A673 (cell line): ENCODE measurements around the gene TNIP1. TPM values are rescaled to one million over a fixed set of nuclear protein-coding genes. Genes with fewer than 3 reads are reported as not detected.
A peak's percentile ranks its signal among the peaks of the same experiment; 100 is the strongest.

Source experiments
- BruUV-seq: library from RNA; stranded (reverse); fragments of 400-500 nt; replicated peaks from 2 replicates; lab custom pipeline; 2021; lab: Mats Ljungman, UMichigan
- CTCF ChIA-PET: fragments of 300-600 bp; sonication (Branson Sonifier 250); formaldehyde crosslinking; loops from one replicate; lab custom pipeline; 2022; ENCODE audit warnings: antibody characterized with exemption; lab: Charles Lee
- POLR2A ChIA-PET: fragments of 300-600 bp; sonication (Branson Sonifier 250); formaldehyde crosslinking; loops from one replicate; lab custom pipeline; 2022; ENCODE audit warnings: antibody characterized with exemption; ENCODE audit not compliant: low non-redundant PET; lab: Charles Lee
- DNase-seq: peaks from one replicate; pipeline ENCODE4 v3.0.0-alpha.2; 2015; ENCODE audit warnings: low spot score
- H3K27ac ChIP-seq: fragments of 200-600 bp; sonication (generic); 2 replicates; pipeline ENCODE4 v1.5.1; 2016; ENCODE audit warnings: mixed run types, low read depth, mild to moderate bottlenecking, mixed read lengths, antibody characterized with exemption, low read length; ENCODE audit not compliant: poor library complexity, severe bottlenecking
- H3K27me3 ChIP-seq: fragments of 200-600 bp; sonication (generic); replicated peaks from 2 replicates; pipeline ENCODE4 v1.6.1; 2017; ENCODE audit warnings: mixed run types, low read depth, mild to moderate bottlenecking, mixed read lengths, antibody characterized with exemption, low read length; ENCODE audit not compliant: insufficient read depth, poor library complexity
- H3K36me3 ChIP-seq: fragments of 200-600 bp; sonication (generic); 2 replicates; pipeline ENCODE4 v1.6.1; 2016; ENCODE audit warnings: mixed run types, mild to moderate bottlenecking, mixed read lengths, antibody characterized with exemption, low read length; ENCODE audit not compliant: insufficient read depth, poor library complexity, severe bottlenecking
- H3K4me1 ChIP-seq: fragments of 200-600 bp; sonication (generic); 2 replicates; pipeline ENCODE4 v1.6.1; 2017; ENCODE audit warnings: mixed run types, mild to moderate bottlenecking, mixed read lengths, antibody characterized with exemption, low read length; ENCODE audit not compliant: insufficient read depth, poor library complexity, severe bottlenecking
- H3K4me3 ChIP-seq: fragments of 200-600 bp; sonication (generic); 2 replicates; pipeline ENCODE4 v1.5.1; 2016; ENCODE audit warnings: low read depth, mixed run types, mild to moderate bottlenecking, mixed read lengths, low read length; ENCODE audit not compliant: poor library complexity, severe bottlenecking
- H3K9me3 ChIP-seq: fragments of 200-600 bp; sonication (generic); 2 replicates; pipeline ENCODE4 v1.6.1; 2016; ENCODE audit warnings: mixed run types, low read depth, mild to moderate bottlenecking, mixed read lengths, antibody characterized with exemption, low read length; ENCODE audit not compliant: poor library complexity, severe bottlenecking
- EZH2 ChIP-seq: fragments of 200-600 bp; sonication (generic); IDR thresholded peaks from 2 replicates; pipeline ENCODE4 v1.6.1; 2017; ENCODE audit warnings: borderline replicate concordance, low read depth, mild to moderate bottlenecking, mixed read lengths, antibody characterized with exemption, low read length; ENCODE audit not compliant: poor library complexity, severe bottlenecking
- intact Hi-C: fragments of 100-400 bp; cut with micrococcal nuclease; formaldehyde crosslinking; loops from one replicate; pipeline ENCODE4 v1.10.0; 2022; ENCODE audit not compliant: unreplicated experiment
- total RNA-seq: library from RNA; stranded (reverse); gene quantifications from 2 replicates; pipeline ENCODE4 v1.2.3, GENCODE V29; 2021
- TF ChIP-seq, protein P1 (sequence below): fragments of 300-800, 200-600 bp; sonication (generic); conservative IDR thresholded peaks from 2 replicates; pipeline ENCODE4 v1.5.1; 2017; ENCODE audit warnings: low read depth, mild to moderate bottlenecking, antibody characterized with exemption, low read length, moderate library complexity, mixed read lengths

TNIP1 gene
- total RNA-seq, 1 experiment from 2014 or later, result 33.3 TPM

DNA sequence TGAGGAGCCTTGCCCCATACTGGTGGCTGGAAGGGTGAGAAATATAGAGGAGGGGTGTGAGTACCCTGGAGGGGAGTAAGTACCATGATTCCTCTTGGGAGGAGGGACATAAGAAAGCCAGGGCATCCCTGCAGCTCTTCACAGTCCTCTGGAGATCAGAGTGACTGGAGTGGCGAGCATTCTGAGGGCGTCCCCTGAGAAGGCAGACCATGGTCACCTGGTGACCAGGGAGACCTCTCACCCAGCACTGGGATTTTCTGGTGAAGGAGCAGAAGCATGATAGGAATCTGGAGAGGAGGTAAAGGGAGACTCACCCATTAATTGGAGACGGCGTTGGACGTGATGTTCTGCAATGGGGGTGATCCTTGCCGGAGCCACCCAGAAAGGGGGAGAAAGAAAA lies 88.1 kb downstream of the TNIP1 start:
- ChIA-PET CTCF (no interaction called here), POLR2A (no interaction called here)
- H3K4me1 ChIP-seq, result no peaks in the 10 kb centered on the region
- no peak overlapping the region for H3K4me3 ChIP-seq
- H3K36me3 ChIP-seq, result no peaks in the 10 kb centered on the region
- intact Hi-C loops, result no loop called here
- H3K27me3 ChIP-seq, result no peaks in the 10 kb centered on the region
- H3K27ac ChIP-seq, result no peak overlapping the region
- no peak for DNase-seq
- TF ChIP-seq, protein P1, sequence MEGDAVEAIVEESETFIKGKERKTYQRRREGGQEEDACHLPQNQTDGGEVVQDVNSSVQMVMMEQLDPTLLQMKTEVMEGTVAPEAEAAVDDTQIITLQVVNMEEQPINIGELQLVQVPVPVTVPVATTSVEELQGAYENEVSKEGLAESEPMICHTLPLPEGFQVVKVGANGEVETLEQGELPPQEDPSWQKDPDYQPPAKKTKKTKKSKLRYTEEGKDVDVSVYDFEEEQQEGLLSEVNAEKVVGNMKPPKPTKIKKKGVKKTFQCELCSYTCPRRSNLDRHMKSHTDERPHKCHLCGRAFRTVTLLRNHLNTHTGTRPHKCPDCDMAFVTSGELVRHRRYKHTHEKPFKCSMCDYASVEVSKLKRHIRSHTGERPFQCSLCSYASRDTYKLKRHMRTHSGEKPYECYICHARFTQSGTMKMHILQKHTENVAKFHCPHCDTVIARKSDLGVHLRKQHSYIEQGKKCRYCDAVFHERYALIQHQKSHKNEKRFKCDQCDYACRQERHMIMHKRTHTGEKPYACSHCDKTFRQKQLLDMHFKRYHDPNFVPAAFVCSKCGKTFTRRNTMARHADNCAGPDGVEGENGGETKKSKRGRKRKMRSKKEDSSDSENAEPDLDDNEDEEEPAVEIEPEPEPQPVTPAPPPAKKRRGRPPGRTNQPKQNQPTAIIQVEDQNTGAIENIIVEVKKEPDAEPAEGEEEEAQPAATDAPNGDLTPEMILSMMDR, result no peak
- no peak for TF ChIP-seq EZH2
- peaks cover 4% of the 10 kb centered on the region for H3K9me3 ChIP-seq
- BruUV-seq, result no TSS peak

DNA sequence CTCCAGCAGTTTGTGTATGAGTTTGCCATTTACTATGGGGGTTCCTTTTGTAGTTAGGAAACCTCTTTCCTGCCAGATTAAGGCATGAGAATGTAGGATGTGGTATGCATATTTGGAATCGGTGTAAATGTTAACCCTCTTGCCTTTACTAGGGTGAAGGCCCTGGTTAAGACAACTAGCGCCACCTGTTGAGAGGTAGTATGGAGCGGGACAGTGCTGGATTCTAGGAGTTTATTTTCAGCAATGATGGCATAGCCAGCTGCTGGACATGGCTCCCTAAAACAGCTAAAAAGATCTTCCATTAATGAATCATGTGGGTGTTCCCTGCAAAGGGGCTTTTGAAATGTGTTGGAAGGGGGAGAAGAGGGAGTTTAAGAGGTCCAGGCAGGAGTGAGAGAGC lies 91.1 kb downstream of the TNIP1 start:
- H3K4me1 ChIP-seq, result no peaks in the 10 kb centered on the region
- intact Hi-C loops, result no loop called here
- peak; percentile 36 for DNase-seq
- no peak overlapping the region for H3K27ac ChIP-seq
- no peak for TF ChIP-seq EZH2
- TF ChIP-seq, protein P1, result peak; percentile 61
- ChIA-PET POLR2A (no interaction called here), CTCF (no interaction called here)
- H3K36me3 ChIP-seq, result no peaks in the 10 kb centered on the region
- H3K27me3 ChIP-seq, result no peaks in the 10 kb centered on the region
- H3K9me3 ChIP-seq, result peaks cover 3% of the 10 kb centered on the region
- BruUV-seq, result no TSS peak
- no peak overlapping the region for H3K4me3 ChIP-seq

DNA sequence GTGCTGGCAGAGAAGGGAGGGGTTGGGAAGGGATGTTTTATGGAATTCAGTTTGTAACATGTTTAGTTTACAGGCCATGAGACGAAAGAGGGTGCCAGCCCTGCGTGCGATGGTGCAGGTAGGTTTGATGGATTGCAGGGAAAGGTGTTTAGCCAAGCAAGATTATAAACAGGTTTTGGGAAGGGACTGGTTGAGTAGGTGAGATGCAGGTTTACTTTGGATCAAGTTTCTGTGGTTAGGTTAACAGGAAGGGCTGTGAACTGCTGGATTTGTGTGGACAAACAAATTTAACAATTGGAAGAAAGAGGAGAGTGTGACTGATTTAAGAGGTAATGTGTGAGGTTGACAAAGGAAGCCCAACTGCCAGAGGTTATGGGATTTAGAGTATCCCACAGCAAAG lies 93.1 kb downstream of the TNIP1 start:
- H3K9me3 ChIP-seq, result no peaks in the 10 kb centered on the region
- H3K4me3 ChIP-seq, result no peak overlapping the region
- intact Hi-C loops, result no loop called here
- H3K27ac ChIP-seq, result no peak overlapping the region
- BruUV-seq, result no TSS peak
- H3K4me1 ChIP-seq, result no peaks in the 10 kb centered on the region
- CTCF ChIA-PET, result no interaction called here
- DNase-seq, result no peak
- no peaks in the 10 kb centered on the region for H3K27me3 ChIP-seq
- TF ChIP-seq EZH2, result no peak
- TF ChIP-seq, protein P1, result no peak
- H3K36me3 ChIP-seq, result no peaks in the 10 kb centered on the region
- POLR2A ChIA-PET, result no interaction called here

Other genes with a start within 250 kb of the TNIP1 start
- gene IRGM, start 234.5 kb downstream of the TNIP1 start, total RNA-seq, result not detected in 2 replicates
- gene ZNF300, start 176.1 kb downstream of the TNIP1 start, total RNA-seq, result 12.6 and 13.1 TPM in 2 replicates
- gene GPX3, start 60.4 kb downstream of the TNIP1 start, total RNA-seq, result 0.19 and 0.24 TPM in 2 replicates
- gene ANXA6, start 76.7 kb upstream of the TNIP1 start, total RNA-seq, result 95.9 and 130 TPM in 2 replicates
- 0.52 TPM in 1 of 2 replicates, not detected in the other for gene CCDC69, start 143.1 kb upstream of the TNIP1 start, total RNA-seq
- gene GM2A, start 172.2 kb upstream of the TNIP1 start, total RNA-seq, result 3.5 and 4.0 TPM in 2 replicates
- gene SLC36A3, start 222.7 kb upstream of the TNIP1 start, total RNA-seq, result not detected in 2 replicates